ENCODE measurements around the gene KRT77.
"Not testable (repeated sequence)": the region's sequence is repeated elsewhere in the genome, so short reads cannot be mapped to it uniquely, and the experiment has no call there.

KRT77 gene

DNA sequence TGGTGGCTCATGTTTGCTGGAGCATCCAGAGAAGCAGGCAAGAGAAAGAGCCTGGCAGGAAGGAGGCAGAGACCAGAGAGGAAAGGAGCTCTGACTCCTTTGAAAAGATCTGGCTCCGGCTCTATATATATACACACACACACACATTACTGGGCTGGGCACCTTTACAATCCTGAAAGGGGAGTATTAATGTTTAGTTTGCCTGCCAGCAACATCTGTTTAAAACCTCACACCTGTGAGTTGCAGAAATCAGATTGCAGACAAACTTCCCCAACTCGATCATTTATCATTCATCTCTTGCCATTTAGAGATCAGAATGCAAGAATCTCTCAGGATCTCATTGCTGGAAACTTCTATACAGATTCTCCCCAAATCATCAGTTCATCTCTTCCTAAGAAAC is at the start of gene KRT77:
TSS of gene KRT77 (minus strand) at position 101 of the 400 bp plus-strand sequence. CDS start at position 11, 90 bp downstream.
- H3K4me3 Mint-ChIP-seq: no peak within 1 kb of the TSS
- H3K27ac Mint-ChIP-seq: peak within 1 kb of the TSS in 1 of 2 donors; percentile 42
- DNase-seq: no peak
- H3K9me3 Mint-ChIP-seq: no peaks in the 10 kb centered on the region
- no peak for ATAC-seq
- H3K27me3 Mint-ChIP-seq: no peaks in the 10 kb centered on the region
- peaks cover 12% of the 10 kb centered on the region for H3K4me1 Mint-ChIP-seq

DNA sequence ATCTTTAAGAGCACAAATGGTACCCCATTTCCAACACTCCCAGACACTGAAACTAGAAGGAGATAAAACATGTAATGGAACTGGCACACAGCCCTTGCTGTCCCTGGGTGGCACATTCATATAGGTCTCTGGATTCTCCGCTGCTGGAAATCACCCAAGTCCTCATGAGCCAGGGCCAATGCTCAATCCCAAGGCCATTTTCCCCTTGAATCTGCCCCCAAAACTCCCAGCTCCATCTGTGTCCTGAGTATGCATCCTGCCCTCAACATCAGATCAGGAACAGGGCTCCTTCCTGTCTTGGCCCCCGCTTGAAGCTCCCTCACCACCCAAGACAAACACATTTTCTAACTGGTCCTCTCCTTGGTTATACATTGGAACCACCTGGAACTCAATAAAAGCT is 49.2 kb upstream of the KRT77 start:
- H3K4me1 Mint-ChIP-seq: peaks cover 13% of the 10 kb centered on the region
- ATAC-seq (no peak), DNase-seq (no peak)
- H3K27me3 Mint-ChIP-seq: no peaks in the 10 kb centered on the region
- H3K27ac Mint-ChIP-seq: no peak overlapping the region
- H3K4me3 Mint-ChIP-seq: no peak overlapping the region
- H3K9me3 Mint-ChIP-seq: no peaks in the 10 kb centered on the region

DNA sequence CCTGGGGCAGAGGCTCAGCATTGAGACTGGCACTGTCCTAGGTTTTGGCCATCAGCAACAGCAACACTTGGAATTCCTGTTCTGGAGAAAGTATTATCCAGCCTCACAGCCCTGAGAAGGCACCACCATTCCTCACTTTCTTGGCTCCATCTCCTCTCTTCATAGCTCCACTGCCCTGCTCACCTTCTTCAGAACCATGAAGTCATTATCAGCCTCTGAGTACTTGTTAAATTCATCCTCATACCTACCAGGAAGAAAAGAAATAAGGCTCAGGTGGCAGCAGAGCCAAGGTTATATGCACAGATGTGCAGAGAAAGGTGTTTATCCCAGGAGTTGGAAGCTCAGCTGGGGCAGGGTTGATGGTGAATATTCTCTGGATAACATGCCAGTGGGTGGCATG is 48.5 kb upstream of the KRT77 start:
- no peaks in the 10 kb centered on the region for H3K27me3 Mint-ChIP-seq
- no peak overlapping the region for H3K27ac Mint-ChIP-seq

DNA sequence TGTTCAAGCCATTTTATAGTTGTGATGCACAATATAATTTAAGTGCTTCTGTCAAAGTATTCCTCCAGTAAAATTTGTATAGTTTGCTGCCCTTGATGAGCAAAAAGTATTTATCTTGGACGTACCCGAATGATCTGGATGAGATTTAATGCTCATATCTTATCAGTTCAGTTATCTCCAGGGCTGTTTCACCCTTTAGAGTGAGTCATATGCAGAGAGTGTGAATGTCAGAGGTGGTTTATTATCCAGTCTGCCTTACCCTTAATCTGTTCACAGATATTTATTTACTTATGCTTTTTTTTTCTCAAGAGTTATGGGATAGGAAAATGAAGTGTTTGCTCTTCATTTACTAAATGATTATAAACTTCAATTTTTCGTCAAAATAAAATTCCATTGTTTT is 47.2 kb upstream of the KRT77 start:
- H3K4me3 Mint-ChIP-seq, ATAC-seq: not testable (repeated sequence)

More for the DNA sequence above, 48.5 kb upstream of the KRT77 start:
- no peaks in the 10 kb centered on the region for H3K9me3 Mint-ChIP-seq
- ATAC-seq (no peak), DNase-seq (no peak)
- H3K4me1 Mint-ChIP-seq: peaks cover 13% of the 10 kb centered on the region
- H3K4me3 Mint-ChIP-seq: no peak overlapping the region

DNA sequence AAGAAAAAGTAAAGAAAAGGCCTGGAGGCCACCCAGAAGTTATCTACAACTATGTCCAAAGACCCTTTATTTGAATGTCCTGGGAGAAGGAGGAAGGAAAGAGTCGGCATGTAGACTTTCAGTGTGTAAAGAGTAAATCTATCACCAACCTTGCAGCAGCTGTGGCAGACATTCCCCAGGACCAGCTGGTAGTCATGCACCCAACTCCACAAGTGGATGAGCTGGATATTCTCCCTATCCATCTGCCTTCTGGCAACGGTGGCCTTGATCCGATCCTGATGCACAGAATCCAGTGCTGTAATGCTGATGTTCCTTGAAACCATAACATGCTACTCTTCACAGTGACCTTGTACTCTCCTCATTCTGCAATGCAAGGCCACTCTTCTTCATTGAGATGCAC is 46.5 kb upstream of the KRT77 start:
- Mint-ChIP-seq H3K9me3 (no peaks in the 10 kb centered on the region), H3K4me1 (peaks cover 13% of the 10 kb centered on the region), H3K4me3 (no peak overlapping the region), H3K27ac (no peak overlapping the region), H3K27me3 (no peaks in the 10 kb centered on the region)
- DNase-seq (no peak), ATAC-seq (no peak)

More for the DNA sequence above, 47.2 kb upstream of the KRT77 start:
- not testable (repeated sequence) for H3K9me3 Mint-ChIP-seq, DNase-seq, H3K27me3 Mint-ChIP-seq, H3K27ac Mint-ChIP-seq
- peaks cover 13% of the 10 kb centered on the region for H3K4me1 Mint-ChIP-seq

DNA sequence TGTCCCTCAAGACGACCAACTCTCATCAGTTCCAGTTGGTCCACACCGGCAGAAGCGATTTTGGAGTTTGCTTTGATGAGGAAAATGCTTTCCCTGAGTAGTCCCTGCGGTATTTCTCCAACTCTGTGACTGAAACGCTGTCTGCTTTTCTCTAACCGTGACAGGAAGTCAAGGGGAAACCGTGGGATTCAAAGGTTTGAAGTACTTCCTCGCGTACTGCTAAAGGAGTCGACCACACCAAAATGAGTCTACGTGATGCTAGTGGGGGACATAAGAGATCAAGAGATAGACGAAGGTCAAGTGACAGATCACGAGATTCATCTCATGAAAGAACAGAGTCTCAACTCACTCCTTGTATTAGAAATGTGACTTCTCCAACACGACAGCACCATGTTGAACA is 45.3 kb upstream of the KRT77 start:
- Mint-ChIP-seq H3K4me3 (no peak overlapping the region), H3K9me3 (no peaks in the 10 kb centered on the region), H3K27ac (peak overlapping the region in 1 of 2 donors; percentile 55), H3K27me3 (no peaks in the 10 kb centered on the region), H3K4me1 (peaks cover 13% of the 10 kb centered on the region)
- ATAC-seq (no peak), DNase-seq (no peak)

DNA sequence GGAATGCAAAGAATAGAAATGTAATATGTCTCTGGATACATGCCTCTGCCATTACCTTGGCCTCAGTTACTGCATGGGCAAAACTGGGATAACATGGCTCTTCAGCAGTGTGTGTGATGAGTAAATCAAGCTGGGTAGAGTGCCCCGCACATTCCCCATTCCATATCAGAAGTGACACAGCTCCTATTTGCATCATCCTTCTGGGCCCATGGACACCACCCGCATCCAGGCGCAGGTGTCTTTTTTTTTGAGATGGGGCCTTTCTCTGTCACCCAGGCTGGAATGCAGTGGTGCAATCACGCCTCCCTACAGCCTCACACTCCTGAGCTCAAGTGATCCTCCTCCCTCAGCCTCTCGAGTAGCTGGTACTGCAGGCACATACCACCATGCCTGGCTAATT is 42.2 kb upstream of the KRT77 start:
- Mint-ChIP-seq H3K4me1 (peaks cover 13% of the 10 kb centered on the region), H3K27me3 (no peaks in the 10 kb centered on the region), H3K4me3 (no peak overlapping the region), H3K27ac (no peak overlapping the region), H3K9me3 (no peaks in the 10 kb centered on the region)
- ATAC-seq (no peak), DNase-seq (no peak)

DNA sequence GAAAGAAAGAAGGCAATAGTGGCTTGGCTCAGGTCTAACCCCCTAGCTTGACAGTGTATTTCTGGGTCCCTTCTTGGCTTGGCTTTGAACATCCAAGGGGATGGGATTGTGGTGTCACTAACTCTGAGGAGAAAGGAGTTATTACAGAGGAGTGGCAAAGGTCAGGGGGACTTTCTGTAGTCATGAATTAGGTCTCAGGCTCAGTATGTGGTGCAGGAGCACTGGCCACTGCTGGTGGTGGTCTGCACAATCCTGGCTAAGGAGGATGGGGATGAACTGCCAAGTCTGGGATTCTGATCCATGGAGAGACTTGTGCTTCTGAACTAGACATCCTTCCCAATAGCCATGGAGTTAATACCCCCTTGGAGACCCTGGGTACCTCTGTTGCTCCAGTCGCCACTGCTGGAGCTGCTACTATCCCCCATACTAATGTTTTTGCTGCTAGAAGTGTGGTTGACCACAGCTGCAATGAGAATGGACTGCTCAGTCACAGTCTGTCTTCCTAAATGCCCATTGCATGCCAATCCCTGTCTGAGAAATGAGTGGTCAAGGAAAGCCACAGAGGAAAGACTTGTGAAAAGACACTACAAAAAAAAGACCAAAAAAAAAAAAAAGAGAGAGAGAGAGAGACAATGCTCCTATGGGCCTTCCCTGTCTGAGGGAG is 41.3 kb upstream of the KRT77 start:
- Mint-ChIP-seq H3K9me3 (no peaks in the 10 kb centered on the region), H3K27me3 (no peaks in the 10 kb centered on the region), H3K27ac (peak overlapping the region in 1 of 2 donors; percentile 64), H3K4me3 (no peak overlapping the region), H3K4me1 (peaks cover 13% of the 10 kb centered on the region)
- DNase-seq: no peak
- no peak for ATAC-seq

DNA sequence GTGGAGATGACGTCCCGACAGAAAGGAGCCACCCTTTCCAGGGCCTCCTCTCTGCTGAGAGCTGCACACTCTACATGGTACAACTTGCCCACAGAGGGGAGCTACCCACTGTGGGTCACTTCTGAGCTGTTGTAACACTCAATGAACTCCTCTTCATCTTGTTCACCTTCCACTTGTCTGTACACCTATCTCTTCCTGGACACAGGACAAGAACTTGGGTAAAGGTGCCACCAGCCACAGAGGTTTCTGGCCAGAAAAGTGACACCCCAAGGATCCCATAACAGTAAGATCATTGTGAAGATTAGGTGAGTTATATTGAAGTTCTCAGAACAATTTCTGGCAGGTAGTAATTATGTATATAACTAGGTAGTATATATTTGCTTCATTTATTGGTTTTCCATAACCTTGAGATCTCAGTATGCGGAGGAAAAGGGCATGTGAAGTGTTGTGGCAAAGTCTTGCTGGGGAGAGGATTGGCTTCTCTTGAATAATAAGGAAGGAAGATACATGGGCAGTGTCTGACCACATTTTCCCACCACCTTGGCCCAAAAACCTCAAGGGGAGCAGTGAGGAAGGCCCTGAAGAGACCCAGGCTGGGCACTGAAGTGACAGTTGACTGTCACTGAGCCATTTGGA is 39.6 kb upstream of the KRT77 start:
- no peaks in the 10 kb centered on the region for H3K9me3 Mint-ChIP-seq
- DNase-seq: no peak
- H3K27me3 Mint-ChIP-seq: no peaks in the 10 kb centered on the region
- H3K4me3 Mint-ChIP-seq: no peak overlapping the region
- no peak overlapping the region for H3K27ac Mint-ChIP-seq
- ATAC-seq: no peak
- H3K4me1 Mint-ChIP-seq: no peaks in the 10 kb centered on the region

DNA sequence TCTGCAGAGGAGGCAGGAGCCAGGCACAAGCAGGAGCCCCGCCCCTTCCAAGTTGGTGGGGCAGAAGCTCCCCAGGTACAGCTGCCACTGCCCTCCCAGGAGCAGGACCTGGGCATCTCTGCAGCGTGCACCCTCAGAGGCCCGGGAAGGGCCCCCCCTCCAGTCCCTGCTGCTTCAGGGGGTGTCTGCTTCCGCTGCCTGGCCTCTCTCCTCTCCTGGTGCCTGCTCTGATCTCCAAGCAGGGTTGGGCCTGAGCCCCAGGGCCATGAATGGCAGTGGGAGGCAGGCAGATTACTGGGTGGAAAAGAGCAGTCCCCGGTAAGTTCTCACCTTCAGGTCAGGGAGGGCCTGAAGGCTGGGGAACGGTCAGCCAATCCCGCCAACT is 38.9 kb upstream of the KRT77 start:
- H3K27me3 Mint-ChIP-seq: no peaks in the 10 kb centered on the region
- no peak for DNase-seq
- H3K4me1 Mint-ChIP-seq: no peaks in the 10 kb centered on the region
- no peaks in the 10 kb centered on the region for H3K9me3 Mint-ChIP-seq
- H3K27ac Mint-ChIP-seq: no peak overlapping the region
- no peak overlapping the region for H3K4me3 Mint-ChIP-seq
- no peak for ATAC-seq

DNA sequence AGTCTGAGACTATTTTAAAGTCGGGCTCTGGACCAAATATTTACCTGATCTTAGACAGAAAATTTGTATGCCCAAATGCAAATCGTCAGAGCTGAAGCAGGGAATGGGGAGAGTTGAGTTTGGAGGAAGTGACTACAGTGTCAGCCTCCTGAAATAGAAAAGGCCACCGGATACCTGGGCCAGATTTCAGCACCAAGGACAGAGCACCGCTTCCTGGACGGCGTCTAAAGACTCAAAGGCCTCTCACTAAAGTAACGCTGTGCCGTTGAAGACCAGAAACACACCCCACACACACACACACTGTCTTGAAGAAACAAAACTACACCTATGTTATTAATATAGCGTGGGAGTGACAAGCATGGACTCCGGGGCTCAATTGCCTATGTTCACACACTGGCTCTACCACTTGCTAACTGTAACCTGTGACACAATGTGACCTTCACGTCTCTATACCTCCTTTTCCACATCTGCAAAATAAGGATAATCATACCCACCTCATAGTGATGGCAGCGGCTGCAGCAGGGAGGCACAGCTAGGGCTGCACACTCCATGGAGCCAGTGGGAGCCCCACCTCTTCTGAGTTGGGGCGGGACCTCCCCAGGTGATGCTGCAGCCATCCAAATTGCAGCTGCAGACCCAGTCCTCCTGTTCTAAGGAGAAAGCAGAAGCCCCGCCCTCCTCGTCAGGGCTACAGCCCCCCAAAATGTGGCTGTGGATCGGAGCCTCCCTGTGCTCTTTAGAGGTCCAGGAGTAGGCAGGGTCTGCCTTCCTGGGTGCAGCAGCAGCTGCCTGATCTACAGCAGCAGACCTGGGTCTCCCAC is 38.3 kb upstream of the KRT77 start:
- DNase-seq: peak; percentile 56 to 58
- ATAC-seq: no peak
- no peaks in the 10 kb centered on the region for H3K9me3 Mint-ChIP-seq

DNA sequence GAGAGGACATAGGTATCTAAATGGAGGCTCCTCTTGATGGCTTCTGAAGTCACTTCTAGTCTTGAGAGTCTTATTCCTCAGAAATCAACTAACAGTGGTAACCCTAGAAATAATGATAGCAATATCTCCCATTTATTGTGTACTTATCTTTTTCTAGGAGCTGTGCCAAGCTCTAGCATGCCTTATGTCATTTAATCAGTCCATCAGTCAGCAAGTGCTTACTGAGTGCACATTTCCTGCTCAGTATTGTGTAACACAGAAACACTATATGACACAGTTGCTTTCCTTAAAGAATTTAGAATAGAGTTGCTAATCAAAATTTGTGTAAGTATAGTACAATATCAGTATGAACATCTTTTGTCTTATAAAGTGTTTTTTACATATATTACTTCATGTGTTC is 37.3 kb upstream of the KRT77 start:
- Mint-ChIP-seq H3K27me3 (no peaks in the 10 kb centered on the region), H3K9me3 (no peaks in the 10 kb centered on the region), H3K4me3 (no peak overlapping the region), H3K27ac (no peak overlapping the region), H3K4me1 (no peaks in the 10 kb centered on the region)
- ATAC-seq (no peak), DNase-seq (no peak)

More for the DNA sequence above, 38.3 kb upstream of the KRT77 start:
- no peak overlapping the region for H3K4me3 Mint-ChIP-seq
- no peaks in the 10 kb centered on the region for H3K4me1 Mint-ChIP-seq
- H3K27ac Mint-ChIP-seq: no peak overlapping the region
- no peaks in the 10 kb centered on the region for H3K27me3 Mint-ChIP-seq

DNA sequence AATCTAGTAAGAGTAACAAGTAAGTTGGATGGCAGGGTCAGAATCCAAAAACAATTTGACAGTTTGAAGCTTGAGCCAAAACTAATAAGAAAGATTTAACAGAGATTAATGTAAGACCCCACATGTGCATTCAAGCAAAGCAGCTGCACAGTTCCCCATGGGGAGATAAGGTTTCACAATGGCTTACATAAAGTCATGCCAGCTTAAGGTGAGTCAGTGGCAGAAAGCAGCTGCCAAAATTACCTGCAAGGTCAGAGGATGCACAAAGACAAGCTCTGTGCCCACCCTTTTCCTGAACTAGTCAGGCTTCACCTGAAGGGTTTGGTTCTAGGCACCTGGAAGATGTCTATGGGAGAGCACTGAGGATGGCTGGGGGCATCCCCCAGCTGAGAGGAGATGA is 36.6 kb upstream of the KRT77 start:
- ATAC-seq: no peak
- H3K27me3 Mint-ChIP-seq: no peaks in the 10 kb centered on the region
- DNase-seq: no peak
- H3K9me3 Mint-ChIP-seq: no peaks in the 10 kb centered on the region
- H3K4me1 Mint-ChIP-seq: no peaks in the 10 kb centered on the region
- H3K4me3 Mint-ChIP-seq: no peak overlapping the region
- no peak overlapping the region for H3K27ac Mint-ChIP-seq

DNA sequence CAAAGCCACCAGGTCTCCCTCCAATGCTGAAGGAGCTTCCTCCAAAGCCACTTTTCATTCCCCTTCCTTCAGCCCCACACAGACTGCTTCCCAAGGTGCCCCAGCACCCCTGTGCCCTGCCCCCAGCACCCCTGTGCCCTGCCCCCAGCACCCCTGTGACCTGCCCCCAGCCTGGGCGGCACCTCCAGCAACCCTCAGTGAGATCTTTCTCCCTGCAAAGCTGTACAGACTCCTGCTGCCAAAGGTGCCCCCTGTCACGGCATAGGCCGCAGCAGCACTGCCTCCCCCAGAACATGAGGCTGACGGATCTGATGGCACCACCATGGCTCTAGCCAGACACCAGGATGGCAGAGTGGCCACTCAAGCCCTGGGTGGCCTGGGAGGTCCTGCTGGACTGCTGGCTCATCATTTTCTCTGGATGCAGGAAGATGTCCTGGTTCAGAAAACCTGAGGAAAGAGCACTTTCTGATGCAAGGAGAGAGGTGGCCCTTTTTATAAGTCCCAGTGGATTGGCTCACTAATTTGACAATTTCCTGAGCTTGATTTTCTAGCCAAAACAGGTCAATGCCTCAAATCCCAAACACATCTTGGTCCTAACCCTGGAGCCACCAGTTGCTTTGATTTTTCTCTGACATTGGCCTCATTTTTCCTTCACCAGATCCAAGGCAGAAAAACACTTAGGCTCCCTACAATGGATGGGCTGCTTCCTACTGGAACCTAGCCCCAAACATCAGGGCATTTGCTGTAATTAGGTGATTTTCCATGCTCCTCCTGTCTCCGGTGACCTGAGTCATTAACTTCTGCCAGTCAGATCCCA is 32.7 kb upstream of the KRT77 start:
- Mint-ChIP-seq H3K4me1 (no peaks in the 10 kb centered on the region), H3K27ac (no peak overlapping the region), H3K27me3 (no peaks in the 10 kb centered on the region), H3K9me3 (no peaks in the 10 kb centered on the region), H3K4me3 (no peak overlapping the region)
- ATAC-seq: no peak
- DNase-seq: no peak

DNA sequence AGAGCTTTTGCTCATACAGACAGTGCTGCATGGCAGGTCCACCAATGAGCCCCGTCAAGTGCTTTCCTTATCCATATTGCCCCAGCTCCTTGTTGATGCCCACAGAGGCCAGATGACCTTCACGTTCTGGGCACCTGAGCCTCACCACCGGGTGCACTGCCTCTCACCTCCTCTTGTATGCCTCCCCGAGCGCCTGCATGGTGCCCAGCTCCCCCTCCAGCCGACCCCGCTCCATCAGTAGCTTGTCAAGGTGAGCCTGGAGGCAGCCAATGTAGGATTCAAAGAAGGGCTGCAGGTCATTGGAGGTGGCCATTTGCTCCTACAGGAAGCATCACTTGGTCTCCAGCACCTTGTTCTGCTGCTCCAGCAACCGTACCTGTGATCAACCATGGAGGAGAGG is 31.8 kb upstream of the KRT77 start:
- ATAC-seq (no peak), DNase-seq (no peak)
- H3K4me3 Mint-ChIP-seq: no peak overlapping the region
- no peak overlapping the region for H3K27ac Mint-ChIP-seq
- H3K27me3 Mint-ChIP-seq: no peaks in the 10 kb centered on the region
- H3K9me3 Mint-ChIP-seq: no peaks in the 10 kb centered on the region
- no peaks in the 10 kb centered on the region for H3K4me1 Mint-ChIP-seq
